Neural crest cell (in vitro differentiated cells): Measurements from ENCODE around the gene OR10K1. TPM values are rescaled to one million over a fixed set of nuclear protein-coding genes. Genes with fewer than 3 reads are reported as not detected.

ENCODE experiments used
- DNase-seq: peaks from one replicate; pipeline ENCODE4 v3.0.0; 2021; ENCODE audit warnings: low read depth, mixed read lengths, low spot score
- H3K27ac Mint-ChIP-seq: one replicate; pipeline ENCODE4 v1.8.0; 2021; ENCODE audit warnings: mild to moderate bottlenecking, mixed read lengths; ENCODE audit not compliant: unreplicated experiment
- H3K27me3 Mint-ChIP-seq: 2 replicates; pipeline ENCODE4 v1.8.0; 2021; ENCODE audit warnings: low read depth, mild to moderate bottlenecking, mixed read lengths
- H3K36me3 Mint-ChIP-seq: 2 replicates; pipeline ENCODE4 v1.8.0; 2021; ENCODE audit warnings: low read depth, mild to moderate bottlenecking, mixed read lengths
- H3K4me1 Mint-ChIP-seq: 2 replicates; pipeline ENCODE4 v1.8.0; 2021; ENCODE audit warnings: mixed read lengths
- H3K4me3 Mint-ChIP-seq: one replicate; pipeline ENCODE4 v1.8.0; 2021; ENCODE audit warnings: mild to moderate bottlenecking, mixed read lengths
- H3K9me3 Mint-ChIP-seq: 2 replicates; pipeline ENCODE4 v1.8.0; 2021; ENCODE audit warnings: mixed read lengths
- CTCF ChIP-seq: fragments of 200-600 bp; sonication (generic); conservative IDR thresholded peaks from 2 replicates; pipeline ENCODE4 v1.5.0; 2021; ENCODE audit warnings: antibody characterized with exemption, mild to moderate bottlenecking
- total RNA-seq: library from RNA; stranded (reverse); gene quantifications from 2 replicates; pipeline ENCODE4 v1.2.1, GENCODE V29; 2021

Gene OR10K1
- total RNA-seq, 1 donor from 2014 or later, result not detected

GRCh38 chr1:158496374-158496773, 34.7 kb downstream of the OR10K1 start:
- Mint-ChIP-seq H3K9me3 (no peaks in the 10 kb centered on the region), H3K27ac (no peak overlapping the region), H3K4me1 (no peaks in the 10 kb centered on the region), H3K4me3 (no peak overlapping the region), H3K27me3 (peaks cover 36% of the 10 kb centered on the region), H3K36me3 (no peaks in the 10 kb centered on the region)
- TF ChIP-seq CTCF, result peak; percentile 57
- DNase-seq, result no peak

GRCh38 chr1:158506369-158506987, 44.8 kb downstream of the OR10K1 start:
- DNase-seq, result peak; percentile 33
- H3K9me3 Mint-ChIP-seq, result no peaks in the 10 kb centered on the region

GRCh38 chr1:158507511-158507910, 45.9 kb downstream of the OR10K1 start:
- no peak for TF ChIP-seq CTCF
- H3K9me3 Mint-ChIP-seq, result no peaks in the 10 kb centered on the region
- no peak overlapping the region for H3K27ac Mint-ChIP-seq
- no peaks in the 10 kb centered on the region for H3K4me1 Mint-ChIP-seq
- H3K27me3 Mint-ChIP-seq, result peaks cover 40% of the 10 kb centered on the region
- H3K36me3 Mint-ChIP-seq, result no peaks in the 10 kb centered on the region
- no peak overlapping the region for H3K4me3 Mint-ChIP-seq
- DNase-seq, result no peak

More at GRCh38 chr1:158506369-158506987, 44.8 kb downstream of the OR10K1 start:
- Mint-ChIP-seq H3K27ac (no peak overlapping the region), H3K36me3 (no peaks in the 10 kb centered on the region), H3K27me3 (peaks cover 40% of the 10 kb centered on the region), H3K4me3 (no peak overlapping the region), H3K4me1 (no peaks in the 10 kb centered on the region)
- peak; percentile 67 for TF ChIP-seq CTCF

GRCh38 chr1:158509471-158510156, 48.0 kb downstream of the OR10K1 start:
- TF ChIP-seq CTCF, result no peak
- DNase-seq, result no peak
- H3K27me3 Mint-ChIP-seq, result peaks cover 26% of the 10 kb centered on the region
- H3K27ac Mint-ChIP-seq, result no peak overlapping the region
- no peaks in the 10 kb centered on the region for H3K4me1 Mint-ChIP-seq
- no peaks in the 10 kb centered on the region for H3K9me3 Mint-ChIP-seq
- H3K36me3 Mint-ChIP-seq, result no peaks in the 10 kb centered on the region
- no peak overlapping the region for H3K4me3 Mint-ChIP-seq

GRCh38 chr1:158516966-158517365, 55.3 kb downstream of the OR10K1 start:
- H3K27me3 Mint-ChIP-seq, result peaks cover 17% of the 10 kb centered on the region
- H3K36me3 Mint-ChIP-seq, result no peaks in the 10 kb centered on the region
- no peaks in the 10 kb centered on the region for H3K9me3 Mint-ChIP-seq
- no peak overlapping the region for H3K27ac Mint-ChIP-seq
- no peak for TF ChIP-seq CTCF
- H3K4me1 Mint-ChIP-seq, result no peaks in the 10 kb centered on the region
- no peak for DNase-seq
- H3K4me3 Mint-ChIP-seq, result no peak overlapping the region

Other genes starting within 250 kb of the OR10K1 start
- not detected in 2 replicates for gene CD1A, start 207.4 kb upstream of the OR10K1 start, total RNA-seq
- not detected in 2 replicates for gene CD1C, start 171.9 kb upstream of the OR10K1 start, total RNA-seq
- not detected in 2 replicates for gene CD1B, start 130.3 kb upstream of the OR10K1 start, total RNA-seq
- not detected in 2 replicates for gene CD1E, start 107.9 kb upstream of the OR10K1 start, total RNA-seq
- not detected in 2 replicates for gene OR10T2, start 62.4 kb upstream of the OR10K1 start, total RNA-seq
- not detected in 2 replicates for gene OR10K2, start 35.6 kb upstream of the OR10K1 start, total RNA-seq
- gene OR10R2, start 10.4 kb downstream of the OR10K1 start, total RNA-seq, result not detected in 2 replicates
- not detected in 2 replicates for gene OR6Y1, start 92.6 kb downstream of the OR10K1 start, total RNA-seq
- gene OR6P1, start 108.7 kb downstream of the OR10K1 start, total RNA-seq, result not detected in 2 replicates
- gene OR10X1, start 118.1 kb downstream of the OR10K1 start, total RNA-seq, result not detected in 2 replicates
- not detected in 2 replicates for gene OR10Z1, start 143.4 kb downstream of the OR10K1 start, total RNA-seq
- gene SPTA1, start 224.9 kb downstream of the OR10K1 start, total RNA-seq, result not detected in 2 replicates
- gene OR6K2, start 238.8 kb downstream of the OR10K1 start, total RNA-seq, result not detected in 2 replicates